HepG2 (cell line): ENCODE results near the gene SRCAP. TPM values are rescaled to one million over a fixed set of nuclear protein-coding genes. Genes with fewer than 3 reads are reported as not detected.

ENCODE experiments used
- CBX1 ChIP-seq: IDR thresholded peaks from one replicate; pipeline ENCODE4 v1.6.1; 2016; ENCODE audit warnings: antibody characterized with exemption, low read depth
- DNMT3B ChIP-seq: conservative IDR thresholded peaks from 2 replicates; pipeline ENCODE4 v1.6.1; 2016; ENCODE audit warnings: missing biosample characterization, control low read depth
- MATR3 ChIP-seq: sonication (generic); formaldehyde crosslinking; IDR thresholded peaks from 2 replicates; pipeline ENCODE4 v1.4.0; 2020; ENCODE audit warnings: missing genetic modification reagents
- NR1H2 ChIP-seq: sonication (generic); formaldehyde crosslinking; IDR thresholded peaks from 2 replicates; pipeline ENCODE4 v1.8.1; 2022; ENCODE audit warnings: low read depth, missing genetic modification reagents, borderline replicate concordance
- NR2F6 ChIP-seq, 2 experiments: IDR thresholded peaks; 2 replicates each; pipeline ENCODE4 v1.6.1; 2016; ENCODE audit warnings: antibody characterized with exemption in 1 of 2, mild to moderate bottlenecking in 1 of 2
- PITX1 ChIP-seq: sonication (generic); formaldehyde crosslinking; IDR thresholded peaks from 2 replicates; pipeline ENCODE4 v1.5.1; 2020; ENCODE audit warnings: mild to moderate bottlenecking, missing genetic modification reagents
- THYN1 ChIP-seq: sonication (generic); formaldehyde crosslinking; IDR thresholded peaks from 2 replicates; pipeline ENCODE4 v1.8.1; 2023; ENCODE audit warnings: low read depth, mild to moderate bottlenecking, moderate library complexity, missing genetic modification reagents, borderline replicate concordance
- ZBTB20 ChIP-seq: sonication (generic); formaldehyde crosslinking; IDR thresholded peaks from 2 replicates; pipeline ENCODE4 v1.8.1; 2023; ENCODE audit warnings: missing genetic modification reagents, low read depth, mild to moderate bottlenecking, borderline replicate concordance
- ZBTB7B ChIP-seq: sonication (generic); formaldehyde crosslinking; IDR thresholded peaks from 2 replicates; pipeline ENCODE4 v1.4.0; 2020; ENCODE audit warnings: missing genetic modification reagents
- ZNF430 ChIP-seq: sonication (generic); formaldehyde crosslinking; IDR thresholded peaks from 2 replicates; pipeline ENCODE4 v1.9.0; 2021; ENCODE audit warnings: mild to moderate bottlenecking, missing genetic modification reagents
- ZNF546 ChIP-seq: sonication (generic); formaldehyde crosslinking; conservative IDR thresholded peaks from 2 replicates; pipeline ENCODE4 v1.8.1; 2023; ENCODE audit warnings: mild to moderate bottlenecking, missing genetic modification reagents
- ZNF7 ChIP-seq: IDR thresholded peaks from 2 replicates; pipeline ENCODE4 v1.6.1; 2016; ENCODE audit warnings: missing biosample characterization, missing genetic modification reagents
- ZNF891 ChIP-seq: sonication (generic); formaldehyde crosslinking; IDR thresholded peaks from 2 replicates; pipeline ENCODE4 v1.5.0; 2020; ENCODE audit warnings: mild to moderate bottlenecking, missing genetic modification reagents
- ZZZ3 ChIP-seq: sonication (generic); formaldehyde crosslinking; IDR thresholded peaks from 2 replicates; pipeline ENCODE4 v1.4.0; 2020; ENCODE audit warnings: missing genetic modification reagents, mild to moderate bottlenecking, borderline replicate concordance
- polyA plus RNA-seq, 8 experiments: library from polyadenylated mRNA; depleted of rRNA in 3 of 8; stranded (reverse) in 7 of 8; unstranded in 1 of 8; fragments of >200 nt; fragmentation: Illumina TruSeq in 4 of 8; extraction: Trizol in 4 of 8; gene quantifications; 2 replicates each; pipeline versions ENCODE4 v1.2.1 to v1.2.3, GENCODE V29; 2011 to 2016; ENCODE audit warnings: low read depth in 4 of 8, missing spikeins in 1 of 8, mixed read lengths in 1 of 8; ENCODE audit not compliant: insufficient read depth in 1 of 8
- total RNA-seq, 5 experiments: library from RNA; depleted of rRNA; stranded (reverse); fragments of >200 nt; fragmentation: Illumina TruSeq; extraction: Trizol; gene quantifications; 2 replicates each; pipeline ENCODE4 v1.2.3, GENCODE V29; 2016; ENCODE audit warnings: low read depth in 1 of 5
- TF ChIP-seq, protein P1 (sequence below): sonication (generic); formaldehyde crosslinking; conservative IDR thresholded peaks from 2 replicates; pipeline ENCODE4 v1.8.0; 2022; ENCODE audit warnings: mild to moderate bottlenecking, moderate library complexity, missing genetic modification reagents
- TF ChIP-seq, protein P2 (sequence below): sonication (generic); formaldehyde crosslinking; IDR thresholded peaks from 2 replicates; pipeline ENCODE4 v1.4.0; 2020; ENCODE audit warnings: missing genetic modification reagents; ENCODE audit errors: not compliant biosample characterization
- TF ChIP-seq, protein P3 (sequence below): sonication (generic); formaldehyde crosslinking; IDR thresholded peaks from 2 replicates; pipeline ENCODE4 v1.4.0; 2020; ENCODE audit warnings: mild to moderate bottlenecking, missing genetic modification reagents
- TF ChIP-seq, protein P4 (sequence below): sonication (generic); formaldehyde crosslinking; IDR thresholded peaks from 2 replicates; pipeline ENCODE4 v1.4.0; 2020; ENCODE audit warnings: missing genetic modification reagents
- TF ChIP-seq, protein P5 (sequence below): sonication (generic); formaldehyde crosslinking; IDR thresholded peaks from 2 replicates; pipeline ENCODE4 v1.4.0; 2020; ENCODE audit warnings: missing genetic modification reagents
- TF ChIP-seq, protein P6 (sequence below): sonication (generic); formaldehyde crosslinking; IDR thresholded peaks from 2 replicates; pipeline ENCODE4 v1.5.0; 2020; ENCODE audit warnings: missing genetic modification reagents

The SRCAP gene
- total and polyA plus RNA-seq, 2 of the 13 experiments (the other 11 are each of a cell fraction or from before 2014, with no cell fraction given), result 4.9 to 9.0 TPM

DNA sequence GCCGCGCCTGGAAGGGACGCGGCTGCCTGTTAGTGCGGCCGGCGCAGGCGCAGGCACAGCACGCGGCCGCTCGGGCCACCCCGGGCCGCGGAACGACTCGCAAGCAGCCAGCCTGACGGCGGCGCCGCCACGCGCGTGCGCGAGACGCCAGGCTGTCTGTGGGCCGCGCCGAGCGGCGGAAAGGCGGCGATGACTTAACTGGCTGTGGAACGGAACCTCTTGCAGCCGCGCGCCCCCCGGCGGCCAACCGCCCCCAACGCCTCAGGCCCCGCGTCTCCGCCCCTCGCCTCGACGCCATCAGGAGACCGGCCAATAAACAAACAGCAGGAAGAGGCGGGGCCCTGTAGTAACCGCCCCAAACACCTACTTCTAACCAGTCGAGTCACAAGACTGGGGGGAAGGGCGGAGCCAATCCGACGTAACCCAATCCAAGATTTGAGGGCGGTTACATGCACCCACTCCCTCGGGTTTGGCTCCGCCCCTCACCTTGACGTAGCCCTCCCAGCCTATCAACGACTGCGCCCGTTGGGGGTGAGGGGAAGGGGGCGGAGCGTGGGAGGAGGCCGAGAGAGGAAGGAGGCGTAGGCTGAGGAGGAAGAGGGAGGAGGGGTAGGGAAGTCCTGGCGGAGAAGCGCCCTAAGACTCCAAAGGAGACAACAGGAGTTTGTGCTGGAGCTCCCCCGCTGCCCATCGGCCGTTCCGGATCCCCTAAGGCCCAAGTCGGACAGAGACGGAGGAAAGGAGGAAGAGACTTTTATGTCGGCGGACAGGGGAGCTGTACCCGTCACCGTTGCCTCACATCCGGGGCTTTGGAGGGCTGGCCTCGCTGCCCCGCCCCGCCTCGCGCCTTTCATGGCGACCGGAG is 40.9 kb upstream of the SRCAP start, which contains the start of gene FBRS (continued):
- TF ChIP-seq, protein P1, sequence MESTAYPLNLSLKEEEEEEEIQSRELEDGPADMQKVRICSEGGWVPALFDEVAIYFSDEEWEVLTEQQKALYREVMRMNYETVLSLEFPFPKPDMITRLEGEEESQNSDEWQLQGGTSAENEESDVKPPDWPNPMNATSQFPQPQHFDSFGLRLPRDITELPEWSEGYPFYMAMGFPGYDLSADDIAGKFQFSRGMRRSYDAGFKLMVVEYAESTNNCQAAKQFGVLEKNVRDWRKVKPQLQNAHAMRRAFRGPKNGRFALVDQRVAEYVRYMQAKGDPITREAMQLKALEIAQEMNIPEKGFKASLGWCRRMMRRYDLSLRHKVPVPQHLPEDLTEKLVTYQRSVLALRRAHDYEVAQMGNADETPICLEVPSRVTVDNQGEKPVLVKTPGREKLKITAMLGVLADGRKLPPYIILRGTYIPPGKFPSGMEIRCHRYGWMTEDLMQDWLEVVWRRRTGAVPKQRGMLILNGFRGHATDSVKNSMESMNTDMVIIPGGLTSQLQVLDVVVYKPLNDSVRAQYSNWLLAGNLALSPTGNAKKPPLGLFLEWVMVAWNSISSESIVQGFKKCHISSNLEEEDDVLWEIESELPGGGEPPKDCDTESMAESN, result peak; percentile 93
- TF ChIP-seq MATR3 (CRISPR knock-in tag) (no peak), ZNF891 (CRISPR knock-in tag) (peak; percentile 59; the same call in 1 of the 2 replicates), ZNF546 (CRISPR knock-in tag) (peak; percentile 95), THYN1 (no peak), ZNF7 (CRISPR knock-in tag) (no peak), NR1H2 (CRISPR knock-in tag) (no peak), ZBTB20 (CRISPR knock-in tag) (no peak; the same call in none of the 2 replicates), DNMT3B (CRISPR knock-in tag) (no peak), ZBTB7B (CRISPR knock-in tag) (no peak), ZNF430 (CRISPR knock-in tag) (no peak), PITX1 (CRISPR knock-in tag) (peak; percentile 24; the same call in 1 of the 2 replicates), NR2F6 (IDR thresholded peaks at IDR 0.05) (no peak), NR2F6 (CRISPR knock-in tag; IDR thresholded peaks at IDR 0.05) (peak; percentile 53; the same call in 1 of the 2 replicates), ZZZ3 (CRISPR knock-in tag) (peak; percentile 76; the same call in 1 of the 2 replicates), CBX1 (peak; percentile 93)
- TF ChIP-seq, protein P2, sequence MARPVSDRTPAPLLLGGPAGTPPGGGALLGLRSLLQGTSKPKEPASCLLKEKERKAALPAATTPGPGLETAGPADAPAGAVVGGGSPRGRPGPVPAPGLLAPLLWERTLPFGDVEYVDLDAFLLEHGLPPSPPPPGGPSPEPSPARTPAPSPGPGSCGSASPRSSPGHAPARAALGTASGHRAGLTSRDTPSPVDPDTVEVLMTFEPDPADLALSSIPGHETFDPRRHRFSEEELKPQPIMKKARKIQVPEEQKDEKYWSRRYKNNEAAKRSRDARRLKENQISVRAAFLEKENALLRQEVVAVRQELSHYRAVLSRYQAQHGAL (CRISPR knock-in tag), result no peak
- TF ChIP-seq, protein P3, sequence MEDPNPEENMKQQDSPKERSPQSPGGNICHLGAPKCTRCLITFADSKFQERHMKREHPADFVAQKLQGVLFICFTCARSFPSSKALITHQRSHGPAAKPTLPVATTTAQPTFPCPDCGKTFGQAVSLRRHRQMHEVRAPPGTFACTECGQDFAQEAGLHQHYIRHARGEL (CRISPR knock-in tag), result no peak
- TF ChIP-seq, protein P4, sequence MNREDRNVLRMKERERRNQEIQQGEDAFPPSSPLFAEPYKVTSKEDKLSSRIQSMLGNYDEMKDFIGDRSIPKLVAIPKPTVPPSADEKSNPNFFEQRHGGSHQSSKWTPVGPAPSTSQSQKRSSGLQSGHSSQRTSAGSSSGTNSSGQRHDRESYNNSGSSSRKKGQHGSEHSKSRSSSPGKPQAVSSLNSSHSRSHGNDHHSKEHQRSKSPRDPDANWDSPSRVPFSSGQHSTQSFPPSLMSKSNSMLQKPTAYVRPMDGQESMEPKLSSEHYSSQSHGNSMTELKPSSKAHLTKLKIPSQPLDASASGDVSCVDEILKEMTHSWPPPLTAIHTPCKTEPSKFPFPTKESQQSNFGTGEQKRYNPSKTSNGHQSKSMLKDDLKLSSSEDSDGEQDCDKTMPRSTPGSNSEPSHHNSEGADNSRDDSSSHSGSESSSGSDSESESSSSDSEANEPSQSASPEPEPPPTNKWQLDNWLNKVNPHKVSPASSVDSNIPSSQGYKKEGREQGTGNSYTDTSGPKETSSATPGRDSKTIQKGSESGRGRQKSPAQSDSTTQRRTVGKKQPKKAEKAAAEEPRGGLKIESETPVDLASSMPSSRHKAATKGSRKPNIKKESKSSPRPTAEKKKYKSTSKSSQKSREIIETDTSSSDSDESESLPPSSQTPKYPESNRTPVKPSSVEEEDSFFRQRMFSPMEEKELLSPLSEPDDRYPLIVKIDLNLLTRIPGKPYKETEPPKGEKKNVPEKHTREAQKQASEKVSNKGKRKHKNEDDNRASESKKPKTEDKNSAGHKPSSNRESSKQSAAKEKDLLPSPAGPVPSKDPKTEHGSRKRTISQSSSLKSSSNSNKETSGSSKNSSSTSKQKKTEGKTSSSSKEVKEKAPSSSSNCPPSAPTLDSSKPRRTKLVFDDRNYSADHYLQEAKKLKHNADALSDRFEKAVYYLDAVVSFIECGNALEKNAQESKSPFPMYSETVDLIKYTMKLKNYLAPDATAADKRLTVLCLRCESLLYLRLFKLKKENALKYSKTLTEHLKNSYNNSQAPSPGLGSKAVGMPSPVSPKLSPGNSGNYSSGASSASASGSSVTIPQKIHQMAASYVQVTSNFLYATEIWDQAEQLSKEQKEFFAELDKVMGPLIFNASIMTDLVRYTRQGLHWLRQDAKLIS (CRISPR knock-in tag), result no peak
- TF ChIP-seq, protein P5, sequence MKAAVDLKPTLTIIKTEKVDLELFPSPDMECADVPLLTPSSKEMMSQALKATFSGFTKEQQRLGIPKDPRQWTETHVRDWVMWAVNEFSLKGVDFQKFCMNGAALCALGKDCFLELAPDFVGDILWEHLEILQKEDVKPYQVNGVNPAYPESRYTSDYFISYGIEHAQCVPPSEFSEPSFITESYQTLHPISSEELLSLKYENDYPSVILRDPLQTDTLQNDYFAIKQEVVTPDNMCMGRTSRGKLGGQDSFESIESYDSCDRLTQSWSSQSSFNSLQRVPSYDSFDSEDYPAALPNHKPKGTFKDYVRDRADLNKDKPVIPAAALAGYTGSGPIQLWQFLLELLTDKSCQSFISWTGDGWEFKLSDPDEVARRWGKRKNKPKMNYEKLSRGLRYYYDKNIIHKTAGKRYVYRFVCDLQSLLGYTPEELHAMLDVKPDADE (CRISPR knock-in tag), result no peak
- TF ChIP-seq, protein P6, sequence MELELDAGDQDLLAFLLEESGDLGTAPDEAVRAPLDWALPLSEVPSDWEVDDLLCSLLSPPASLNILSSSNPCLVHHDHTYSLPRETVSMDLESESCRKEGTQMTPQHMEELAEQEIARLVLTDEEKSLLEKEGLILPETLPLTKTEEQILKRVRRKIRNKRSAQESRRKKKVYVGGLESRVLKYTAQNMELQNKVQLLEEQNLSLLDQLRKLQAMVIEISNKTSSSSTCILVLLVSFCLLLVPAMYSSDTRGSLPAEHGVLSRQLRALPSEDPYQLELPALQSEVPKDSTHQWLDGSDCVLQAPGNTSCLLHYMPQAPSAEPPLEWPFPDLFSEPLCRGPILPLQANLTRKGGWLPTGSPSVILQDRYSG (CRISPR knock-in tag), result peak; percentile 62; the same call in 1 of the 2 replicates
